Kidney capillary endothelial cell (primary cell): ENCODE data around the gene PADI6.
"Not testable (repeated sequence)": the region's sequence is repeated elsewhere in the genome, so short reads cannot be mapped to it uniquely, and the experiment has no call there.

Experiments
- DNase-seq: peaks from one replicate; pipeline ENCODE4 v3.0.0-alpha.2; 2018; ENCODE audit warnings: low spot score

The PADI6 gene

DNA sequence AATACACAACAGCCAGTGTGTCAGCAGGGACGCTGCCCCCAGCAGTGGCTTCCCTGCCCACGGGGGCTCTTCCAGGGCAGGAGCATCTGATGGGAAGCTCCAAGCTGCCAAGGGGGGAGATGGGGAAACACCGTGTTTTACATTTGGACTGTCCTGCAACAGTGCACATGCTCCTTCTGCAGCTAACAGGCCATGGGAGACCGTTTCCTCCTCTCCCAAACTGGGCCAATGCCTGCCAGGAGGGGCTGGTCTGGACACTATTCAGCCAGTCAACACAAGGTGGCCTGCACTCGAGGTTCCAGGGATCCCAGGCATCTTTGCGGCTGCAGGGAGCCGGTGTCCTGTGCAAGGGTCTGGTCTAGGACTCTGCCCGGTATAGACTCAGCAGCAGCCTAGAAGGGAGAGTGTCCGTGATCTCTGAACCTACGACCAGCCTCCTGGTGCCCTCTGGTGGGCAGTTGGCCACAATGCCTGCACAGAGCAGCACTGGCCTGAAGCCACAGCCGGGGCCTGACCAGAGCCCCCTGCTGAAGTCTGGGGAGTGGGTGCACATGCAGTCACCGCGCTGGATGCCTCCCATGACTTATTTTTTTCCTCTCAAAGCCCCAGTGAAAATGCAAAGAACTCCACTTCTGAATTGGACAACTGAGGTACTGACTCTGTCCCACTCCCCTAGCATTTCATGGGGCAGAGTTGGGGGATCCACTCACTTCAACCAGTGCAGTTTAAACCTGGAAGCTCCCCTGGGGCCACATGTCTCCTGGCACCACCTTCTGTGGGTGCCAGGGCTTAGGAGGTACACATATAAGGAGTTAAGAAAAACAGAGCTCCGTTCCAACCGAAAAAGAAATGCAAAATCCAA is 34.1 kb downstream of the PADI6 start:
- DNase-seq, result peak; percentile 45

DNA sequence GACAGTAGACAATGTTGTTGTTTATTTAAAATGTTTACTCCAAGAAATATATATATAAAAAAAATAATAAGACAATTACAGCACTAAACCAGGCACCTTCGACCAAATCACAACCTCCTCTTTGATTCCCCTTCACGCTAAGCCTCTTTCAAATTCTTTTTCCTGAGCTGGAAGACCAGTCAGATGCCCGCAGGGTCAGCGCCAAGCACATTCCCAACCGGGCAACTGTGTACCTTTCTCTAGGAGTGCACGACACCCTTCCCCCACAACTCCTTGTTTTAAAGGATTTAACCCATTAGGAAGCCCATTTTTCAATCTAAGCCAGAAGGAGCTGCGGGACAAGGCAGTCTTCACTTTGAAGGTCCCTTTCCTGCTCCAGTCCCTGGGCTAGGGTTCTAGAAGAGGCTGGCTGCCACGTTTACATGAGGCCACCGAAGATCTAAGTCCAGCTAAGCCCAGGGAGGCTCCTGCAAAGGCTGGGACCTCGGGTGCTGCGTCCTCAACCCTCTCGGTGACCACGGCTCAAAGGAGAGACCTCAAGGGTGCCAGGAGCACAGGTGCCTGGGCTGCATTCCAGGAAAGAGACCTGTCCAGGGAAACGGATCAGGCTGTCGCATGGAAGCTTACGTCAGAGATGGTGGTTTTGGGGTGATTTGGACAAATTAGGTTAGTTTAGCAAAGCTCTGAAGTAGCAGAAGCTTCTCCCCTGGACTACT is 34.9 kb downstream of the PADI6 start:
- not testable (repeated sequence) for DNase-seq

DNA sequence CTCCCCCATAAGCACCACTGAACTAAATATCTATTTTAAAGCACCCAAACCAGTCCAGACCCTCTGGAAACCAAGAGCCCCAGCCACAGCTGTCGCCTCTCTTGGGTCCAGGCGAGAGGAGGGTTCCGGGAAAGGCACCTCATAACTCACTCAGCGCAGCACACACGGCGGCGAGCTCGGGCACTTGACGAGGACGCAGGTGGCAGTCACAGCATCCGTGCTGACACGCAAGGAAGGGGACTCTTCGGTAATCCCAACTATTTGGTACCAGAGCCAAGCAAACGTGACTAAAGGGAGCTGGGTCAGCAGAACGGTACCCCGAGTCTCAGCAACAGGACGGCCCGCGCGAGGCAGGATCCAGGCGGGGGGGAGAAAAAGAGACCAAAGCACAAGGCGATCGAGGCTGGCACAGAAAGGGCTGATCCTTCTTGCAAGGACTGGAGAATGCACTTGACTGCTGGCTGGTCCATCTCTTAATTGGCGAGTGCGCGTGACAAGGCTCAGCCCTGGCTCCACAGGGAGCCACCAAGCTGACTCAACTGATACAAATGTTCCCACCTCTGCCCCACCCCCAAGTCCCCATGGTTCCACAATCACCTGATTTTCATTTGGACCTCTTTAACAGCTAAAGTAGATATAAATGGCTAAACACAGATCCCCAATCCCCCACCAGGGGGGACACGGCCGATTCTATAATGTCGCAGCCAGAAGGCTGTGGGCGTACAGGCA is 36.0 kb downstream of the PADI6 start:
- not testable (repeated sequence) for DNase-seq

DNA sequence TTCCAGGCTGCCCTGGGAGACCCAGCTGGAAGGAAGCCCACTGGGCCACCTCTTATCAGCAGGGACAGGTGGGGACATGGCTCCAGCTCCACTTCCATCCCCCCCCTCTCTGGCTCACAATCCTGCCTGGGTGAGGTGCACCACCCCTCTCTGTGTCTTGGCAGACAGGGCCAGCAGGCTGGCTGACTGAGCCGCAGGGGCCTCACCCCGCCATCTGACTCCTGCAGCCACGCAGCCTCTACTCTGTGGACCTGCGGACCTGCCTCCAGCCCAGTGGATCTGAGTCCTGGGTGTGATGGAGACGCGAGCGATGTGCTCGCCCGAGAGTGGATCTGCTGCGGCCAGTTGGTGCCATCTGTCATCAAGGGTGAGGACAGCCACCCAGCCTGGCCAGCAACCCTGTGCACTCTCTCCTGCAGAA is 37.4 kb downstream of the PADI6 start:
- no peak for DNase-seq

DNA sequence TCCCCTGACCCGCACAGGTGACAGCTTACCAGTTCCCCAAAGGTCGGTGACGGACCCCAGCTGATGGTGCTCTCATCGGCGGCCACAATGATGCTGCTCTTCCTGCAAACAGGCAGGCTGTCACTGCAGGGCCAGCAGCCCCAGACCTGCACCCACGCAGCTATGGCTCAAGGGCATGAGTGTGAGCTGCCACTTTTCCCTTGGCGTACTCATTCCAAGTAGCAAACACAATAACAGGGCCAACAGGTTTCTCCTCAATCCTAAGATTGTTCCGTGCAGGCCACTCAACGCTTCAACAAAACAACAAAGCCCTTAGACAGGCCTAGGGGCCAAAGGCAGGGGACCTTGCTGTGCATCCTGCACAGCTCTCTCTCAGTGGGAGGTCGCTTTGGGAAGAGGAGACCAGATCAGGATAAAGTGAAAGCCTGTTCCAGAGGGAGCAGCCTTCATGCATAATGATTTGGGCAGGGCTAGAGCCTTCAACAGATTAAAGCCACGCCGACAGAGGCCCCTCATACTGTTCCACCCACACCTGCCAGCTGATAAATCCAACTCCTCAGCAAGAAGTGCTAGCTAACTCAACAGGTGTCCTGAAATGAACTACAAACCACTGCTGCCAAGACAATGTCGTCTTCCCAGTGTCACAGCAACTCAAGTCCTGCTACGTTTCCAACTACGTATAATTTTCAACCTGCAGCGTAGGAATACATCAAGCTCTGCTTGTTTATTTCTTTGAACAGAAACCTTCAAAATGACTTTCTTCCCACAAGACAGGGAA is 40.3 kb downstream of the PADI6 start:
- DNase-seq, result no peak

DNA sequence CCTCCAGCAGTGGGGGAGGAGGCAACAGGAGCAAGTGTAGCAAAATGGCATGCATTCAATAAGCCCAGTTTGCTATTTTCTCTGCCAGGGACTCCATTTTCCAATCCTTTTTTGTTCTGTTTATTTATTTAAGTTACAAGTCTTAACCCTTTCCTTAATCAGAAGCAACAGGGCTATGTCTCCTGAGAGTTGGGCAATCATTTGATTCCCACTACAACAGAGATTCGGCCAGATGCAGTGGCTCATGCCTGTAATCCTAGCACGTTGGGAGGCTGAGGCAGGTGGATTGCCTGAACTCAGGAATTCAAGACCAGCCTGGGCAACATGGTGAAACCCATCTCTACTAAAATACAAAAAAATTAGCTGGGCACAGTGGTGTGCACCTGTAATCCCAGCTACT is 42.0 kb downstream of the PADI6 start:
- DNase-seq, result no peak

DNA sequence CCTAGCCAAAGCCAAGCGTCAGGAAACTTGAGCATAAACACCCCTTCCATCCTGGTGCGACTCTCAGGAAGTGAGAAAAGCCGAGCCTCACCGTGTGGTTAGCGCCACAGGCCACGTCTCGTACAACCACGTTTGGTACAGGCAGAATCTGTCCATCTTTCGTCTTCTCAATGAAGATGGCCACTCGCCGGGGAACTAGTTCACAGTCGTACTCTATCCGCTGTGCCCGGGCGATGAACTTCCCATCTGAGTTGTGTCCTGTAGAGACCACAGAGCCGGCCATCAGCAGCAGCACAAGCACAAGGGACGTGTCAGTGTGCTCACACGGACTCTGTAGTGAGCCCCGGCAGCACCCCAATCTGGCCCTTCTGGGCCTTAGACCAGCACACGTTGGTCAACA is 44.4 kb downstream of the PADI6 start:
- no peak for DNase-seq

DNA sequence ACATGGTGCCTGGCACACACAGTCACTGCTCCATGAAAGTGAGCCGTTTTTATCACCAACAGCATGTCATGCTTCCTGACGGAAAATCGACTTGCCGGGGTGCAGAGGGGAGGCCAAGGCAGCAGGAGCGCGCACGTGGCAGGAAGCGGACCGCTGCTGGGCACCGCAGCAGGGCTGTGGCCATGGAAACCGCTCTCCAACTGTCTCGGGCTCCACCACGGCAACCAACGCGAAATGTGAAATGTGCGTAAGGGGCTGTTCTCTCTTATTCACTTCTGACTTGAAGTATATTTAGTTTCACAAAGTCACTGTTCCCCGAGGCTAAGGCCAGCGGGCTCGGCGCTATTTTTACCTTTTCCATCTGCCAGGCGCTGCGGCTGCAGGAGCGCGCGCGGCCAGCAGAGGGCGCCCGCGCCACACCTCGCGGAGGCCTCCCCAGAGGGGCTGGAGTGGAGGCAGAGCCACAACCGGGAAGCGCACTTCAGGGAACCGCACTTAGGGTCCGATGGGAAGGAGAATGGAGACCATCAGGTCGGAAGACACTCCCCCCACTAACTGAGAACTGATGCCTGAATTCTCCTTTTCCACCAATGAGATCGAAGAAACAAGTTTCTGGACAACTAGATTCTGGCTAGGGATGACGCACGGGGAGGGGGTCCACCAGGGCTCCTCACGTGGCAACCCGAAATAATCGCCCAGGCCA is 47.8 kb downstream of the PADI6 start:
- peak; percentile 55 for DNase-seq

DNA sequence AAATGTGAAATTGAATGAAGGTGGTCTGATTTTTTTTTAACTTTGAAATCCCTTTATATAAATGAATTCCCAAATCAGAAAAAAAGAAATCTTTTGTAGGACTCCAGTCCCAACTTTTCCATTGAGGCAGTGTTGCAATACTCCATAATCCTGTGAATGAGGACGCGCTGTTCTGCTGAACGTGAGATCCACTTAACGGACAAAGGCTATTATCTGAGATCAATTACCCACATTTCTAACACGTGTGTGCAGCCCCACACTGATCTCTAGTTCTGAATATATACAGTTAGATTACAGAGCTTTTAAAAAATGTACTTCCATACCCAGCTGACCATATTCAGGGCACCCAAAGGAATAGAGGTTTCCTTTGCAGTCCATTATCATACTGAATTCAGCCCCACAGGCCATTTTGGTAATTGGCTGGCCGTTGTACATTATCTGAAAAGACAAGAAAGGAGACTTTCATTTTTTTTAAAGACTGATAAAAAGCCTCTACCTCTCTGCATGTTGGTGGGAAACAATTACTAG is 48.5 kb downstream of the PADI6 start:
- no peak for DNase-seq

DNA sequence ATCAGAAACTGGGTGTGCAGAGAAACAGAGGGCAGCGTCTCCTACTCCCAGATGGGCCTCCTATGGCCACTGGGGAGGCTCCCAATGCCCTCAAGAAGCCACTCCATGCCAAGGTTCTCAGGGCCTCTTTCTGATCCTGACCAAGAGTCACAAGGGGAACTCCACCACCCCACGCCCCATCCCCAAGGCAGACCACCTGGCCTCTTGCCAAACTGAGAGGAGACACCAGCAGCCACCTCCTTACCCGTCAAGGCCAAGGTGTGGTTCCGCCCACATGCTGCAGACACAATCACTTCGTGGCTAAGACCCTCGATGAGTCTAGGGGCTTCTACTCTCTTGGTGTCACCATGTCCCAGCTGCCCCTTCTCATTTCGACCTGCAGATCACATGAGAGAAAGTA is 50.5 kb downstream of the PADI6 start:
- DNase-seq, result no peak

DNA sequence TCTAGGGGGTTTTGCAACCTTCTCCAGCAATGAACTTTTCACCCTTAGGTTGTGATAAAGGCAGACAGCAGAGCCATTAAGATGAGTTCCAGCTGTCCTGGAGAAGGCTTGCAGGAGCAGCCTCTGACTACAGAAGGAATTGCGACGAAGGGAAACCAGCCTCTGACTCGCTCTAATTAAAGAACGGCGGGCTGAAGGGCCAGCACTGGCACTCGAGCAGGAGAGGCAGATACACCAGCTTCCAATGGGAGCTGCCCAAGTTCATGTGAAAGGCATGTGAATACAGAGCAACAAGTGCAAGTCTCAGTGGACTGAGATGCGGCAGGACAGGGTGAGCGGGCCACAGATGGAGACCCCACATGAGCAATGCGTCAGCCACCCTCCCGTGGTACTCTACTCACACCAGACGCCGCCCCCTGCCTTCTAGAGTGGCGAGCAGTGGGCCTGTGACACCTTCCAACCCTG is 51.8 kb downstream of the PADI6 start:
- DNase-seq, result no peak

DNA sequence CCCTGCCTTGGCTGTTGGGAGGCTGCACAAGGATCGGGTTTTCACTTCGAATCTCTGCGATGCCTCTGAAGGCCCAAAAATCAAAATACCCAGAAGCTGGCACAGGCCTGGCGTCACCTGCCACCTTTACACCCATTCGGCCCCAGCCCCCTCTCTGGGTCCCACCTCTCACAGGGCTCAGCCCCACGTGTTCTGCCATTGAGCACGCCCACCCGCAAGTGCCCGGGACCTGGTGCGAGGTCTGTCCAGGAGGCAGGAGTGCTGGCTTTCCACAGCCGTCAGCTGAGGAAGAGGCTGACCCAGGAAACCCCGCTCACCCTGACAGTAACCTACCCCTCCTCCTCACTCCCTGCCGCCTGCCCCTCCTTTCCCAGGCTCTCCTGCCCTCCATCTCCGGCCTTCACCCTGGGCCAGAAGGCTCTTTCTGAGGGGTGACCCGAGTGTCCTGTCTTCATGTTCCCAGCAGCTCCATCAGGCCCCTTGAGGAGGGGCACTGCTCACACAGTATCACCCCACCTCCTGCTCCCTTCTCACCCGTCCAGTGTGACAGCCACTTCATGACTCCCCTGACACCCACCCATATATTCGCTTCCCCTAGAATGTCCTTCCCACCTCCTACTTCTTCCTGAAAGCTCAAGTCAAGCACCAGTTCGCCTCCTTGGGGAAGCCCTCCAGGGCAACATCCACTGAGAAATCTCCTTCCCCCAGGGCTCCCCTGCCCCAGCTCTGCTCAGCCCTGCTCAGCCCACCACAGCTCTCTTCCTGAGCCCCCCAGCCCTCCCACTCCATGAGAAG is 54.0 kb downstream of the PADI6 start:
- DNase-seq, result no peak

DNA sequence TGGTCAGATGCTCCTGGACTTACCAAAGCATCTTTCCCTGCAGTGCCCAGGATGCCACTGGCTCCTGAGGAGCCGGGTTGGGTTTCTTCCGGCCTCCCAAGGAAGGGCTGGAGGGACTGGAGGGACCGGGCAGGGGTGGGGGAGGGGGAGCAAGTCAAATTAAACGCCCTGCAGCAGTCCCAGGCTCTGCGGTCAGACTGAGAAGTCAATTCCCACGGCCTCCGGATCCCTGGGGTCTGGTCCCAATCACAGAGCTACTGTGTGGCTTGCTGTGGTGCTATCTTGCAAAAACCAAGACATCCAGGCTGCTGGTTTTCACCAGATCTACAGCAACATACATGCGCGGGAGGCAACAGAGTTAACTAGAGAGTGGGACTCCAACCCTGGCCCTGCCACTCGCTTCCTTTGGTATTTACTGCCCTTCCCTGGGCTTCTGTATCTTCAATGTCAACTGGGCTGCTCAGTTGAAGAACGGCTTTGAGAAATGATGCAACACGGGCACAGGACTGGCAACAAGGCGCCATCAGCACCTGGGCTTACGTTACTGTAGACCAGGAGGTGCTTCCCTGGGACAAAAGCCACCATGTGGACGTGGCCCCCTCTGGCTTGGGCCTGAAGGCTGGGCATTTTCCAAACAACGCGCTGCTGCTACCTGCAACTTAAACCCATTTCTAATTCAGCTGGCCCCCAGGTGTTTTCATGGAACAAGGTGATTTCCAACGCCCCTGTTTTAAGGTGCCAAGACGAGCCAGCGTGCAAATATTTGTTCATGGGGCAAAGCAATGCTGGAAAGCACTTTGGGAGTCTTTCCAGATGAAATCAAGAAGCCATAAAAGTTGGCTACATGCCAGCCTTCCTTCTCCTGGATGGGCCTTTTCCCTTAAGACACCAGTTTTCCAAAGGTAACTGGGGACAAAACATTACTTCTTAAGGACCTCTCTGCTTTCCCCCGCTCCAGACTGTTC is 56.0 kb downstream of the PADI6 start:
- DNase-seq, result no peak

DNA sequence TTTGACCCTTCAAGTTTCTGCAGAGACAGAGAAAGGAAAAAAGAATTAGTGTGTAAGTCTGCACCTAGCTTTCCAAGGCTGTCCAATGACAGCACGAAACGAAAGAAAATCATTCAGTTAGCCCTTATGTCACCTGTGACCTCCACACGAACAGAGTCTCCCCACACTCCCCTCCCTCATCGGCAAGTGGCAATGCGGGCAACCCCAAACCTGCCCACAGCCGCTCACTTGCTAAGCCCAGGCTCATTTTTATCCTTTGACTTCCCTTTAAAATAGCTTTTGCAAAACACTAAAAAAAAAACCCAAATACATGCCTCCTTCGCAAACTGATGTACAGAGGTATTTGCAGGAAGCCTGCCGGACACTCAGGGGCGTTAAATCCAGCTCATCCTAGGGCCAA is 57.2 kb downstream of the PADI6 start:
- no peak for DNase-seq

DNA sequence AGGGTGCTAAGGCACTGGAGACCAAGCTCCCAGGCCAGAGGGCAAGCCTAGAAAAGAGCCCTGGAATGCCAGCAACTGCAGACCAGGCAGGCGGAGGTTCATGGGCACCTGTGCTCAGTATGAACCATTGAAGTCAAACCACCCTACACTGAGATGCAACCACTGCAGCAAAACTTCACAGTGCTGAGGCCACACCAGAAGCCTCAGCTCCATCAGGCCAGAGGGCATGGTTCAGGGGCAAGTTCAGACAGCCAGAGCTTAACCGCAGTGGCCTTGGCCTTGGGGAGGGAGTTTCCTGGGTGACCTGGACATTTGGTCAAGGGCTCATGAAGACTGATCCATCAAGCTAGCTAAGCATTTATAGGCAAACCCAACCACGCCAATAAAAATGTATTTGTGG is 60.4 kb downstream of the PADI6 start:
- DNase-seq, result no peak

DNA sequence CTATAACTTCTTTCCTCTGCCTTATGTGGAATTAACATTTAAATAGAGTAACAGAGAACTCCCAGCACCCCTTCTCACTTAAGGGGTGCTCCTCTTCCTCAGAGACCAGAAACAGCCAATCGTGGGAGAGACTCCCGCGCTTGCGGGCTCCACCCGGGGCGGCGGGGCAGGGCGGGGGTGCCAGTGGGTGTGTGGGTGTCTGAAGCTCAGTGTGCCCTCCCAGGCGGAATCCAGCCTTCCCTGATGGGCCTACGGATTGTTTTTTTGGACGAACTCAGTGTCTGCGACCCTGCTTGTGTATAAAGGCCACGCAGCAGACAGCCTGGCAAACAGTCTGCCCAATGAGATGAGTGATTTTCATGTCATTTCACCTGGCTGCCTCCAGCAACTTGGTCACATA is 61.3 kb downstream of the PADI6 start:
- DNase-seq, result no peak

DNA sequence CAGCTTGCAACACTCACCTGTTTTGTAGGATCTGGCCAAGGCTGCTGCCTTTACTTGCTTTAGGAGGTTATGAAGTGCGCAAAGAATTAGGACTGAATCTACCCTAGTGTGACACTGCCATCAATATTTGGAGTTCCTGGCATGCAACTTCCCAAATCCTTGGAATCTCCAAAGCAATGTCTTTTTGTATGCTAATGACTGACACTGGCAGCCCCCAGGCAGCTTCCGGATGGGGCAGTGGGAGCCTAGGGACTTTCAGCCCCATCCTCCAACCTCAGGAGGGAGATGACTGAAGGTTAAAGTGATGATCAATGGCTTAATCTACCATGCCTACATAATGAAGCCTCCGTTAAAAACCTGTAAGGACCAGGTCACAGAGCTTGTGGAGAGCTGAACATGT is 62.0 kb downstream of the PADI6 start:
- DNase-seq, result no peak

DNA sequence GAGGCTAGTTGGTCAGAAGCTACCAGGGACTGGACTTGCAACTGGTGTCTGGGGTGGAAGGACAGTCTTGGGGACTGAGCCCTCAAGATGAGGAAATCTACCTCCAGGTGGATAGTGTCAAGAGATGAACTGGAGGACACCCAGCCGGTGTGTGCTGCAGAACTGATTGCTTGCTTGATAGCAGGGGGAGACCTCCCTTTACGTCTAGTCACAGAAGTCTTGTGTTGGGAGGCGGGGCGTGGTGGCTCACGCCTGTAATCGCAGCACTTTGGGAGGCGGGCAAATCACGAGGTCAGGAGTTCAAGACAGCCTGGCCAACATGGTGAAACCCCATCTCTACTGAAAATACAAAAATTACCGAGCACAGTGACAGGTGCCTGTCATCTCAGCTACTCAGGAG is 62.6 kb downstream of the PADI6 start:
- no peak for DNase-seq
